GM10266 (cell line): ENCODE measurements around the gene CASP2.

ENCODE experiments used
- DNase-seq: peaks from one replicate; pipeline ENCODE4 v3.0.0; 2012; ENCODE audit errors: extremely low spot score
- TF ChIP-seq, protein P1 (sequence below): IDR thresholded peaks from 2 replicates; pipeline ENCODE4 v1.5.1; 2012; ENCODE audit warnings: mild to moderate bottlenecking, low read depth; ENCODE audit not compliant: control insufficient read depth, insufficient read depth; ENCODE audit errors: missing control alignments

CASP2 gene

GRCh38 chr7:143329471-143330170, 41.5 kb downstream of the CASP2 start:
- TF ChIP-seq, protein P1, sequence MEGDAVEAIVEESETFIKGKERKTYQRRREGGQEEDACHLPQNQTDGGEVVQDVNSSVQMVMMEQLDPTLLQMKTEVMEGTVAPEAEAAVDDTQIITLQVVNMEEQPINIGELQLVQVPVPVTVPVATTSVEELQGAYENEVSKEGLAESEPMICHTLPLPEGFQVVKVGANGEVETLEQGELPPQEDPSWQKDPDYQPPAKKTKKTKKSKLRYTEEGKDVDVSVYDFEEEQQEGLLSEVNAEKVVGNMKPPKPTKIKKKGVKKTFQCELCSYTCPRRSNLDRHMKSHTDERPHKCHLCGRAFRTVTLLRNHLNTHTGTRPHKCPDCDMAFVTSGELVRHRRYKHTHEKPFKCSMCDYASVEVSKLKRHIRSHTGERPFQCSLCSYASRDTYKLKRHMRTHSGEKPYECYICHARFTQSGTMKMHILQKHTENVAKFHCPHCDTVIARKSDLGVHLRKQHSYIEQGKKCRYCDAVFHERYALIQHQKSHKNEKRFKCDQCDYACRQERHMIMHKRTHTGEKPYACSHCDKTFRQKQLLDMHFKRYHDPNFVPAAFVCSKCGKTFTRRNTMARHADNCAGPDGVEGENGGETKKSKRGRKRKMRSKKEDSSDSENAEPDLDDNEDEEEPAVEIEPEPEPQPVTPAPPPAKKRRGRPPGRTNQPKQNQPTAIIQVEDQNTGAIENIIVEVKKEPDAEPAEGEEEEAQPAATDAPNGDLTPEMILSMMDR: no peak
- no peak for DNase-seq

DNA sequence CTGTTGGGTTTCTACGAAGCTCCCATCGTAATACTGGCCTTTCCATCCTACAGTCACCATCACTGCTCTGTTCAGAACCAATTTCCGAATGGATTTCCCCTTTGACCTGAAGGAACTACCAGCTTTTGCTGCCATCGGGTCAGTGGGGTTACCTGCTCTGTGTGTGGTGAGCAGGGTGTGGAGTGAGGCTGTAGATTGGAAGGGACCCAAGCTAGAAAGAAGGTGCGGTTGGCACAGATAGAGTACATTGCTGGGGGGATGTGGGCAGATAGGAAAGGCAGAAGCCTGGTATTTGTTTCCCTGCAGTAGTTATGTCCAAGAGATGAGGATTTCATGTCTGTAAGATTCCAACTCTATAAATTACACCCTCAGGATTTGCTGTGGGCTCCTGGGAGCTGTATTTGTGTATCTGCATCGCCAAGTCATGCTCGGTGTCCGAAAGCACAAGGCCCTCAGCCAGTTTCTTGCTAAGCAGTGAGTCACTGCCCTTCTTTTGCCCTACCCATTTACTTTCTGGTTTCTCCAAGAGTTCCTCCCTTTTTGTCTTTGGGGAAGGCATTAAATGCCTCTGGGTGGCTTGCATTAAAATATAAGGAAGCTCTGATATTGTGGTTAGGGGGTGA, 43.1 kb downstream of the CASP2 start:
- TF ChIP-seq, protein P1: no peak
- no peak for DNase-seq

GRCh38 chr7:143334244-143334643, 46.1 kb downstream of the CASP2 start:
- TF ChIP-seq, protein P1: no peak
- DNase-seq: no peak

DNA sequence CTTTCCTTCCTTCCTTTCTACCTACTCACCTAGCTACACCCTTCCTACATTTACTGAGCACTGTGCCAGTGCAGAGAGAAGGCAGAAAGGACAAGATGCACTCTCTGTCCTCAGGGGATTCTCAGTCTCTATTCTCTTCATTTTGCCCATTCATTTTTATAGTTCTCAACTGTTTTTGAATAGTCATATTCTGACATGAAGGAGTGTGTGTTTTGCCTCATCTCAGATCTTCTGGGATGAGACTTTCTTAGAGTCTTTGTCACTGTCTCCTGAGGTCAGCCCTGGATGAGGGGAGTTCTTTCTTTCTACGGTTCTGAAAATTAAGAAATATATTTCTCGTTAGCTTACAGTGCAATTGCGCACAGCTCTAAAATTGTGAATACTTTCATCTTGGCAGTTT, 49.1 kb downstream of the CASP2 start:
- TF ChIP-seq, protein P1: no peak
- DNase-seq: no peak

DNA sequence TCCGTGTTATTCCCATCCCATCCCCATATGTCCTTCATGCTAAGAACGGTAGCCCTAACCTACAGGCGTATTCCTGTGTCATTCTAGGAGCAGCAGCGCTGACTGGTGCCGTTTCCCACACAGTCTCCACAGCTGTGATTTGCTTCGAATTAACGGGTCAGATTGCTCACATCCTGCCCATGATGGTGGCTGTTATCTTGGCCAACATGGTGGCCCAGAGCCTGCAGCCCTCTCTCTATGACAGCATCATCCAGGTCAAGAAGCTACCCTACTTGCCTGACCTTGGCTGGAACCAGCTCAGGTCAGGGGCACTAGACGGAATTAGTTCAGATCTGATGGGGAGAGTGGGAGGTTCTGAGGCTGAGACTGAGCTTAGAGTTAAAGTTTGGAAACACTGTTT, 53.7 kb downstream of the CASP2 start:
- DNase-seq: no peak
- TF ChIP-seq, protein P1: no peak

DNA sequence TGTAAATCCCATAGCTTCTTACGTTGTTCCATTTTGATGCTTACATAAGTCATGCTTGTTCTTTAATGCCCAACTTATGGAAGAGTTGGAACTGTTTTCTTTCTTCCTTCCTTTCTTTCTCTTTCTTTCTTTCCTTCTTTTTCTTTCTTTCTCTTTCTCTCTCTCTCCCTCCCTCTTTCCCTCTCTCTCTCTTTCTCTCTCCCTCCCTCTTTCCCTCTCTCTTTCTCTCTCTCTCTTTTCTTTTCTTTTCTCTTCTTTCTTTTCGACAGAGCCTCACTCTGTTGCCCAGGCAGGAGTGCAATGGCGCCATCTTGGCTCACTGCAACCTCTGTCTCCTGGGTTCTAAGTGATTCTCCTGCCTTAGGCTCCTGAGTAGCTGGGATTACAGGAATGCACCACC, 55.4 kb downstream of the CASP2 start:
- TF ChIP-seq, protein P1: no peak
- no peak for DNase-seq

GRCh38 chr7:143345428-143345900, 57.3 kb downstream of the CASP2 start:
- DNase-seq: no peak
- TF ChIP-seq, protein P1: peak; percentile 60
